IMR-90 (cell line): Measurements from ENCODE around the gene PRR22. TPM values are rescaled to one million over a fixed set of nuclear protein-coding genes. Genes with fewer than 3 reads are reported as not detected.

Source experiments
- ATAC-seq: fragments of 200-7000 bp; cut with Tn5 transposase; 2 replicates; pipeline ENCODE4 v1.9.1; 2020; ENCODE audit warnings: low read depth, mild to moderate bottlenecking, moderate library complexity
- BruUV-seq: library from RNA; stranded (reverse); fragments of 400-500 nt; replicated peaks from 2 replicates; lab custom pipeline; 2021; lab: Mats Ljungman, UMichigan
- CTCF ChIA-PET: fragments of 300-600 bp; formaldehyde crosslinking; extraction: SDS; loops from one replicate; lab custom pipeline; 2021; ENCODE audit warnings: antibody characterized with exemption; lab: Yijun Ruan, JAX
- POLR2A ChIA-PET: fragments of 300-600 bp; sonication (Branson Sonifier 250); formaldehyde crosslinking; loops from one replicate; lab custom pipeline; 2022; ENCODE audit warnings: antibody characterized with exemption; ENCODE audit not compliant: unreplicated experiment; lab: Charles Lee
- DNase-seq: peaks from one replicate; pipeline ENCODE4 v3.0.0; 2013
- H2AFZ ChIP-seq: replicated peaks from 2 replicates; pipeline ENCODE3; 2013; ENCODE audit warnings: low read length, mild to moderate bottlenecking; ENCODE audit not compliant: poor library complexity
- H2AK5ac ChIP-seq: 2 replicates; pipeline ENCODE4 v1.6.1; 2013; ENCODE audit warnings: low read depth, low read length, inconsistent platforms
- H2AK9ac ChIP-seq: replicated peaks from 2 replicates; pipeline ENCODE3; 2013; ENCODE audit warnings: mild to moderate bottlenecking, low read depth, low read length, moderate library complexity; ENCODE audit not compliant: poor library complexity
- H2BK120ac ChIP-seq: 2 replicates; pipeline ENCODE4 v1.6.1; 2013; ENCODE audit warnings: low read depth, low read length, inconsistent platforms
- H2BK15ac ChIP-seq: 3 replicates; pipeline ENCODE4 v1.6.1; 2013; ENCODE audit warnings: low read depth, low read length, inconsistent platforms
- H2BK20ac ChIP-seq: 2 replicates; pipeline ENCODE4 v1.6.1; 2013; ENCODE audit warnings: low read depth, mild to moderate bottlenecking, inconsistent platforms, low read length, moderate library complexity
- H2BK5ac ChIP-seq: 2 replicates; pipeline ENCODE4 v1.6.1; 2013; ENCODE audit warnings: mild to moderate bottlenecking, low read depth, low read length, inconsistent platforms; ENCODE audit not compliant: poor library complexity, severe bottlenecking
- H3K14ac ChIP-seq: replicated peaks from 2 replicates; pipeline ENCODE4 v1.6.1; 2013; ENCODE audit warnings: low read depth, low read length, inconsistent platforms
- H3K18ac ChIP-seq: 2 replicates; pipeline ENCODE4 v1.6.1; 2013; ENCODE audit warnings: low read depth, low read length, control low read depth
- H3K23ac ChIP-seq: 2 replicates; pipeline ENCODE4 v1.6.1; 2013; ENCODE audit warnings: low read depth, low read length, inconsistent platforms
- H3K27ac ChIP-seq: 2 replicates; pipeline ENCODE4 v1.5.1; 2013; ENCODE audit warnings: mild to moderate bottlenecking, control low read depth, low read length; ENCODE audit not compliant: insufficient read depth
- H3K27me3 ChIP-seq: 2 replicates; pipeline ENCODE4 v1.6.1; 2013; ENCODE audit warnings: low read length; ENCODE audit not compliant: control insufficient read depth, insufficient read depth
- H3K36me3 ChIP-seq: 2 replicates; pipeline ENCODE4 v1.6.1; 2013; ENCODE audit warnings: low read length, mixed read lengths; ENCODE audit not compliant: control insufficient read depth, insufficient read depth
- H3K4ac ChIP-seq: 2 replicates; pipeline ENCODE4 v1.6.1; 2013; ENCODE audit warnings: low read depth, low read length, inconsistent platforms
- H3K4me1 ChIP-seq: 2 replicates; pipeline ENCODE4 v1.6.1; 2013; ENCODE audit warnings: low read length, mixed read lengths; ENCODE audit not compliant: control insufficient read depth, insufficient read depth
- H3K4me2 ChIP-seq: 2 replicates; pipeline ENCODE4 v1.6.1; 2013; ENCODE audit warnings: low read depth, mild to moderate bottlenecking, control low read depth, low read length, moderate library complexity
- H3K4me3 ChIP-seq: 2 replicates; pipeline ENCODE4 v1.5.1; 2013; ENCODE audit warnings: low read depth, mild to moderate bottlenecking, control low read depth, low read length, moderate library complexity; ENCODE audit not compliant: insufficient read depth
- H3K56ac ChIP-seq: 2 replicates; pipeline ENCODE4 v1.6.1; 2013; ENCODE audit warnings: low read length, inconsistent platforms; ENCODE audit not compliant: insufficient read depth; ENCODE audit errors: extremely low read depth
- H3K79me1 ChIP-seq, 2 experiments: 2 replicates each; pipeline ENCODE4 v1.6.1; 2013; ENCODE audit warnings: low read length in 2 of 2, inconsistent platforms in 1 of 2, low read depth in 1 of 2
- H3K9ac ChIP-seq: 2 replicates; pipeline ENCODE4 v1.6.1; 2013; ENCODE audit warnings: low read depth, low read length, control low read depth
- H3K9me1 ChIP-seq: 2 replicates; pipeline ENCODE4 v1.6.1; 2013; ENCODE audit warnings: low read length, inconsistent platforms; ENCODE audit not compliant: insufficient read depth
- H3K9me3 ChIP-seq: 2 replicates; pipeline ENCODE4 v1.6.1; 2013; ENCODE audit warnings: low read length; ENCODE audit not compliant: control insufficient read depth, insufficient read depth
- H4K20me1 ChIP-seq: 2 replicates; pipeline ENCODE4 v1.6.1; 2013; ENCODE audit warnings: low read length, inconsistent platforms; ENCODE audit not compliant: insufficient read depth
- H4K5ac ChIP-seq: 2 replicates; pipeline ENCODE4 v1.6.1; 2013; ENCODE audit warnings: mild to moderate bottlenecking, low read depth, low read length, control low read depth
- H4K8ac ChIP-seq, 2 experiments: 2 replicates each; pipeline ENCODE4 v1.6.1; 2013; ENCODE audit warnings: low read depth in 2 of 2, low read length in 2 of 2, control low read depth in 1 of 2, inconsistent platforms in 1 of 2
- H4K91ac ChIP-seq: 2 replicates; pipeline ENCODE4 v1.6.1; 2013; ENCODE audit warnings: low read depth, low read length, inconsistent platforms; ENCODE audit not compliant: insufficient read depth
- CTCF ChIP-seq: conservative IDR thresholded peaks from 2 replicates; pipeline ENCODE4 v1.5.1; 2012; ENCODE audit warnings: mild to moderate bottlenecking, low read depth, low read length, improper control_type of control experiment
- NFE2L2 ChIP-seq: fragments of 150-350 bp; IDR thresholded peaks from 2 replicates; pipeline ENCODE4 v1.6.1; 2016; ENCODE audit warnings: low read depth, mild to moderate bottlenecking, low read length
- WGBS, 2 experiments: methylation state at CpG; one replicate each; pipeline versions ENCODE4 v1.1.5 to v1.1.7; 2013; ENCODE audit warnings: missing lambda C conversion rate in 2 of 2; ENCODE audit not compliant: insufficient read length in 1 of 2; ENCODE audit errors: extremely low coverage in 2 of 2; 5-methylcytosine and 5-hydroxymethylcytosine counted together
- dilution Hi-C: fragments of 300-500 bp; cut with HindIII; formaldehyde crosslinking; loops from one replicate; pipeline ENCODE4 v1.14.3; 2018; ENCODE audit warnings: low sequenced_read_pairs; ENCODE audit not compliant: unreplicated experiment
- in situ Hi-C: fragments of 300-500 bp; cut with MboI; formaldehyde crosslinking; loops from 3 replicates; pipeline ENCODE4 v1.14.3; 2019; ENCODE audit warnings: low sequenced_read_pairs, inconsistent platforms, mixed read lengths
- intact Hi-C: fragments of 100-400 bp; cut with micrococcal nuclease; formaldehyde crosslinking; loops from 2 replicates; pipeline ENCODE4 v1.10.0; 2022
- polyA plus RNA-seq, 3 experiments: library from polyadenylated mRNA; depleted of rRNA; stranded (reverse); fragments of >200 nt; gene quantifications; 2 replicates each; pipeline ENCODE4 v1.2.3, GENCODE V29; 2012; ENCODE audit warnings: low replicate concordance in 1 of 3
- total RNA-seq: library from RNA; depleted of rRNA; stranded (reverse); fragments of >200 nt; gene quantifications from 2 replicates; pipeline ENCODE4 v1.2.3, GENCODE V29; 2012

PRR22 gene
- total and polyA plus RNA-seq, 2 of the 4 experiments (the other 2 are of a cell fraction), result 0.92 TPM; not detected in 1

- POLR2A ChIA-PET, result no interaction called here
- Histone ChIP-seq H3K23ac (no peak overlapping the region), H3K9ac (no peak overlapping the region), H4K5ac (no peak overlapping the region), H4K20me1 (no peaks in the 10 kb centered on the region), H3K27ac (no peak overlapping the region), H3K79me1 (peaks cover 0 to 6% of the 10 kb centered on the region in 2 experiments; a peak in 2 of 4 replicates), H2AK5ac (peak overlapping the region; percentile 66; the same call in 1 of the 2 replicates), H2BK5ac (no peak overlapping the region), H3K9me3 (no peaks in the 10 kb centered on the region), H2AK9ac (peak overlapping the region; percentile 58), H3K27me3 (no peaks in the 10 kb centered on the region; the same call in 1 of the 2 replicates), H2BK20ac (no peak overlapping the region), H3K4ac (no peak overlapping the region), H4K91ac (no peak overlapping the region), H2BK15ac (no peak overlapping the region), H3K36me3 (no peaks in the 10 kb centered on the region), H3K4me2 (no peak overlapping the region), H3K56ac (no peak overlapping the region), H3K4me3 (no peak overlapping the region), H2AFZ (peak overlapping the region; percentile 17), H3K4me1 (peaks cover 15% of the 10 kb centered on the region), H3K18ac (no peak overlapping the region), H3K9me1 (peaks cover 4% of the 10 kb centered on the region; the same call in 1 of the 2 replicates), H4K8ac (peak overlapping the region; percentile 74 to 89; a peak in 2 of 4 replicates), H2BK120ac (no peak overlapping the region), H3K14ac (no peak overlapping the region)
- CTCF ChIA-PET, result interaction anchor here (2.2 kb wide), 1 partner anchor 23 kb away, joined by 7 read pairs; no protein-coding TSS in a partner anchor
- dilution Hi-C loops (no loop called here), in situ Hi-C loops (no loop called here), intact Hi-C loops (loop anchor here (5.0 kb wide), 1 partner anchor 66 kb away; no protein-coding TSS in a partner anchor)
- ATAC-seq (no peak), DNase-seq (no peak)
- 0 out of 2 replicates have a peak, but pooled peaks have one; percentile 15 for TF ChIP-seq CTCF
- TF ChIP-seq NFE2L2, result no peak
- WGBS, 2 experiments, result 24% methylated on average over 10 of the region's 24 CpGs; no CpG with 5 or more reads in 1 of the 2 experiments
- BruUV-seq, result no TSS peak
Observed at GRCh38 chr19:5826531-5827341, 42.2 kb upstream of the PRR22 start.
